Measurements from ENCODE around the gene RABAC1. TPM values are rescaled to one million over a fixed set of nuclear protein-coding genes. Genes with fewer than 3 reads are reported as not detected.
A peak's percentile ranks its signal among the peaks of the same experiment; 100 is the strongest.

Gene RABAC1
- total RNA-seq, 2 experiments from 2014 or later, result 171 to 191 TPM

GRCh38 chr19:41926763-41927496, 32.2 kb downstream of the RABAC1 start:
- no peaks in the 10 kb centered on the region for H4K20me1 ChIP-seq (ENCODE audit: insufficient read depth, low read length)
- no peak overlapping the region for H2AFZ ChIP-seq (ENCODE audit: low read length)
- intact Hi-C loops (cut with micrococcal nuclease; ENCODE audit: unreplicated experiment), result no loop called here
- DNase-seq (ENCODE audit: low spot score), result no peak
- BruUV-seq (replicated peaks), result no TSS peak
- H3K36me3 ChIP-seq (ENCODE audit: insufficient read depth, low read length), result 0 out of 2 replicates have a peak, but pooled peaks cover 2% of the 10 kb centered on the region
- TF ChIP-seq CTCF (conservative IDR thresholded peaks at IDR 0.05; ENCODE audit: low read length) (no peak), EZH2phosphoT487 (IDR thresholded peaks at IDR 0.05; ENCODE audit: borderline replicate concordance, low read depth, low read length) (no peak)
- H3K4me1 ChIP-seq (ENCODE audit: insufficient read depth, low read length, poor library complexity, severe bottlenecking), result peaks cover 56% of the 10 kb centered on the region
- peak overlapping the region; percentile 72 for H3K4me3 ChIP-seq (ENCODE audit: low read depth, low read length, poor library complexity, severe bottlenecking)
- no peaks in the 10 kb centered on the region for H3K79me2 ChIP-seq (ENCODE audit: insufficient read depth, low read depth, low read length)
- no peaks in the 10 kb centered on the region for H3K9me3 ChIP-seq (ENCODE audit: low read length)
- H3K27ac ChIP-seq (ENCODE audit: low read depth, low read length, poor library complexity, severe bottlenecking), result no peak overlapping the region
- ChIA-PET POLR2A (interaction anchor here (0.6 to 1.7 kb wide), 2 partner anchors 17 to 189 kb away, joined by 3 to 7 read pairs; no protein-coding TSS in a partner anchor), CTCF (ENCODE audit: unreplicated experiment) (no interaction called here)
- peak overlapping the region; percentile 98 for H3K4me2 ChIP-seq (ENCODE audit: low read length)
- no peaks in the 10 kb centered on the region for H3K9me2 ChIP-seq (ENCODE audit: insufficient read depth, low read length)

GRCh38 chr19:41926028-41926762, 32.9 kb downstream of the RABAC1 start:
- H3K9me2 ChIP-seq (ENCODE audit: insufficient read depth, low read length), result no peaks in the 10 kb centered on the region
- TF ChIP-seq CTCF (conservative IDR thresholded peaks at IDR 0.05; ENCODE audit: low read length) (no peak), EZH2phosphoT487 (IDR thresholded peaks at IDR 0.05; ENCODE audit: borderline replicate concordance, low read depth, low read length) (no peak)
- DNase-seq (ENCODE audit: low spot score), result no peak
- no peak overlapping the region for H3K4me3 ChIP-seq (ENCODE audit: low read depth, low read length, poor library complexity, severe bottlenecking)
- H3K36me3 ChIP-seq (ENCODE audit: insufficient read depth, low read length), result 0 out of 2 replicates have a peak, but pooled peaks cover 2% of the 10 kb centered on the region
- ChIA-PET CTCF (ENCODE audit: unreplicated experiment) (no interaction called here), POLR2A (no interaction called here)
- H3K79me2 ChIP-seq (ENCODE audit: insufficient read depth, low read depth, low read length), result no peaks in the 10 kb centered on the region
- no peaks in the 10 kb centered on the region for H4K20me1 ChIP-seq (ENCODE audit: insufficient read depth, low read length)
- H3K9me3 ChIP-seq (ENCODE audit: low read length), result no peaks in the 10 kb centered on the region
- H3K4me1 ChIP-seq (ENCODE audit: insufficient read depth, low read length, poor library complexity, severe bottlenecking), result peaks cover 53% of the 10 kb centered on the region
- H3K4me2 ChIP-seq (ENCODE audit: low read length), result no peak overlapping the region
- no peak overlapping the region for H2AFZ ChIP-seq (ENCODE audit: low read length)
- no peak overlapping the region for H3K27ac ChIP-seq (ENCODE audit: low read depth, low read length, poor library complexity, severe bottlenecking)
- intact Hi-C loops (cut with micrococcal nuclease; ENCODE audit: unreplicated experiment), result no loop called here
- BruUV-seq (replicated peaks), result no TSS peak

Data from OCI-LY7 (cell line).